ENCODE results near the gene BGN. TPM values are rescaled to one million over a fixed set of nuclear protein-coding genes. Genes with fewer than 3 reads are reported as not detected.

Gene BGN
- total RNA-seq, 6 experiments from 2014 or later, result 57.0 to 161 (median 122) TPM

GRCh38 chrX:153458476-153458875 is 36.3 kb upstream of the BGN start:
- Histone ChIP-seq H3K4me1 (no peaks in the 10 kb centered on the region), H3K27me3 (no peaks in the 10 kb centered on the region), H3K27ac (no peak overlapping the region), H3K36me3 (no peaks in the 10 kb centered on the region), H3K4me3 (no peak overlapping the region), H3K9me3 (no peaks in the 10 kb centered on the region)
- DNase-seq, result no peak
- TF ChIP-seq, protein P1, sequence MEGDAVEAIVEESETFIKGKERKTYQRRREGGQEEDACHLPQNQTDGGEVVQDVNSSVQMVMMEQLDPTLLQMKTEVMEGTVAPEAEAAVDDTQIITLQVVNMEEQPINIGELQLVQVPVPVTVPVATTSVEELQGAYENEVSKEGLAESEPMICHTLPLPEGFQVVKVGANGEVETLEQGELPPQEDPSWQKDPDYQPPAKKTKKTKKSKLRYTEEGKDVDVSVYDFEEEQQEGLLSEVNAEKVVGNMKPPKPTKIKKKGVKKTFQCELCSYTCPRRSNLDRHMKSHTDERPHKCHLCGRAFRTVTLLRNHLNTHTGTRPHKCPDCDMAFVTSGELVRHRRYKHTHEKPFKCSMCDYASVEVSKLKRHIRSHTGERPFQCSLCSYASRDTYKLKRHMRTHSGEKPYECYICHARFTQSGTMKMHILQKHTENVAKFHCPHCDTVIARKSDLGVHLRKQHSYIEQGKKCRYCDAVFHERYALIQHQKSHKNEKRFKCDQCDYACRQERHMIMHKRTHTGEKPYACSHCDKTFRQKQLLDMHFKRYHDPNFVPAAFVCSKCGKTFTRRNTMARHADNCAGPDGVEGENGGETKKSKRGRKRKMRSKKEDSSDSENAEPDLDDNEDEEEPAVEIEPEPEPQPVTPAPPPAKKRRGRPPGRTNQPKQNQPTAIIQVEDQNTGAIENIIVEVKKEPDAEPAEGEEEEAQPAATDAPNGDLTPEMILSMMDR (IDR thresholded peaks at IDR 0.05), result no peak
- TF ChIP-seq POLR2A (IDR thresholded peaks at IDR 0.05), result no peak
- 62% methylated on average over 3 of the region's 4 CpGs for WGBS (ENCODE audit: insufficient coverage, low coverage, low lambda C conversion rate, missing lambda C conversion rate)
- ATAC-seq, result no peak
- intact Hi-C loops (cut with DNase I), result no loop called here

- H3K4me1 ChIP-seq, result no peaks in the 10 kb centered on the region
- DNase-seq (no peak), ATAC-seq (no peak)
- H3K36me3 ChIP-seq, result no peaks in the 10 kb centered on the region
- 87% methylated on average over 3 of the region's 4 CpGs for WGBS (ENCODE audit: insufficient coverage, low coverage, low lambda C conversion rate, missing lambda C conversion rate)
- intact Hi-C loops (cut with DNase I), result loop anchor here in 1 of 2 donors (5.0 kb wide), 1 partner anchor 47 kb away; no protein-coding TSS in a partner anchor
- no peaks in the 10 kb centered on the region for H3K27me3 ChIP-seq
- H3K9me3 ChIP-seq, result no peaks in the 10 kb centered on the region
- TF ChIP-seq, protein P1 (IDR thresholded peaks at IDR 0.05), result no peak
- TF ChIP-seq POLR2A (IDR thresholded peaks at IDR 0.05), result no peak
- H3K4me3 ChIP-seq, result no peak overlapping the region
- H3K27ac ChIP-seq, result no peak overlapping the region
These were observed 34.8 kb upstream of the BGN start for GRCh38 chrX:153459986-153460385.

- DNase-seq (peak in 1 of 3 donors; percentile 57), ATAC-seq (peak; percentile 60 to 81 (median 68))
- H3K36me3 ChIP-seq, result no peaks in the 10 kb centered on the region
- intact Hi-C loops (cut with DNase I), result loop anchor here in 1 of 2 donors (5.0 kb wide), 1 partner anchor 46 kb away; no protein-coding TSS in a partner anchor
- TF ChIP-seq, protein P1 (IDR thresholded peaks at IDR 0.05), result peak; percentile 32 to 65 (median 52)
- no peak for TF ChIP-seq POLR2A (IDR thresholded peaks at IDR 0.05)
- no peak overlapping the region for H3K4me3 ChIP-seq
- H3K27ac ChIP-seq, result no peak overlapping the region
- H3K4me1 ChIP-seq, result no peaks in the 10 kb centered on the region
- H3K9me3 ChIP-seq, result no peaks in the 10 kb centered on the region
- WGBS (ENCODE audit: insufficient coverage, low coverage, low lambda C conversion rate, missing lambda C conversion rate), result 48% methylated on average over 7 of the region's 7 CpGs
- H3K27me3 ChIP-seq, result no peaks in the 10 kb centered on the region
These were observed 34.0 kb upstream of the BGN start for GRCh38 chrX:153460826-153461225.

DNA sequence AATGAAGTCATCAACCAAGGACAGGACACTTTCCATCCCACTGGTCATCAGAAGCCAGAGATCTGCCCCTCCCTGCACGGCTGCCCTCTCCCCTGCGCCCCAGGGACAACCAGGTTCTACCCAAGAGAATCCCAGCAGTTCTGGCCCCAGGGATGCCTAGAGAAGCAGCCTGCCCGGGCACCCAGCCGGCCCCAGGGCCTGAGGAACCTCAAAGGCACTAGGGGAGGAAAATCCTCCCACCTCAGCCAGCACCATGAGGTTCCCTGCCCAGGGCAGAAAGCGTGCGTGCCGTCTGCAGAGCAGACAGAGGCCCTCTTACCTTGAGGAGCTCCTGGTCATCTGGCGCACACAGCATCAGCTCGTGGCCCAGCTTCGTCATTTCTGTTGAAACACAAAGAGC is 32.5 kb upstream of the BGN start:
- intact Hi-C loops (cut with DNase I), result loop anchor here in 1 of 2 donors (5.0 kb wide), 1 partner anchor 45 kb away; no protein-coding TSS in a partner anchor
- no peak for ATAC-seq
- no peak for DNase-seq

More for the DNA sequence above, 32.5 kb upstream of the BGN start:
- Histone ChIP-seq H3K27me3 (no peaks in the 10 kb centered on the region), H3K4me3 (no peak overlapping the region), H3K27ac (no peak overlapping the region), H3K9me3 (no peaks in the 10 kb centered on the region), H3K36me3 (no peaks in the 10 kb centered on the region), H3K4me1 (no peaks in the 10 kb centered on the region)
- TF ChIP-seq, protein P1 (IDR thresholded peaks at IDR 0.05), result no peak
- no peak for TF ChIP-seq POLR2A (IDR thresholded peaks at IDR 0.05)
- no CpG with 5 or more reads among the region's 10 CpGs for WGBS (ENCODE audit: insufficient coverage, low coverage, low lambda C conversion rate, missing lambda C conversion rate)
